Spleen (tissue), 7 donors: ENCODE data around the gene SRGAP1.

Experiments used
- CTCF ChIP-seq, 11 experiments: fragments of 200-600 bp in 7 of 11; fragments of 450-650 bp in 4 of 11; sonication (generic) in 4 of 11; IDR thresholded peaks in 8 of 11; conservative IDR thresholded peaks in 3 of 11; 1 replicate in 7 of 11; 2 replicates in 4 of 11; pipeline versions ENCODE4 v1.4.0 to v1.8.0; 2016 to 2021; ENCODE audit warnings: antibody characterized with exemption in 11 of 11, inconsistent platforms in 4 of 11, mild to moderate bottlenecking in 1 of 11
- POLR2A ChIP-seq, 3 donors: fragments of 450-650 bp; IDR thresholded peaks; one replicate each; pipeline ENCODE4 v1.5.1; 2017; ENCODE audit warnings: antibody characterized with exemption in 3 of 3, mild to moderate bottlenecking in 1 of 3
- POLR2AphosphoS5 ChIP-seq, 3 donors: sonication (generic); formaldehyde crosslinking; IDR thresholded peaks; one replicate each; pipeline ENCODE4 v1.5.1; 2017; ENCODE audit warnings: antibody characterized with exemption in 3 of 3
- donor health status: DM: no; HTN: no; CAD: no; lungs with moderate emphysema.
- donor health status: DM: no; HTN: no; CAD: no.
- donor health status: DM: no; HTN: no; CAD: no.

DNA sequence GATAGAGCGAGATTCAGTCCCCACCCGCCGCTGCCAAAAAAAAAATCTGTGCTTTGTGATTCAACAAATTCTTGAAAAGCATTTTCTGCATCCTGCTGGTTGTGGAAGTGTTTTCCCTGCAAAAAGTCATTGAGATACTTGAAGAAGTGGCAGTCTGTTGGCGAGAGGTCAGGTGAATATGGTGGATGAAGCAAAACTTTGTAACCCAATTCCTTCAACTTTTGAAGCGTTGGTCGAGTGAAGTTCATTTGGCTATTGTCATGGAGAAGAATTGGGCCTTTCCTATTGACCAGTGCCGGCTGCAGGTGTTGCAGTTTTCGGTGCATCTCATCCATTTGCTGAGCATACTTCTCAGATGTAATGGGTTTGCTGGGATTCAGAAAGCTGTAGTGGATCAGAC lies 20.9 kb downstream of the SRGAP1 start:
- TF ChIP-seq POLR2A (IDR thresholded peaks at IDR 0.05) (no peak), CTCF (IDR thresholded peaks at IDR 0.05 in 8 of 11, conservative IDR thresholded peaks at IDR 0.05 in 3 of 11) (no peak), POLR2AphosphoS5 (IDR thresholded peaks at IDR 0.05) (no peak)
